Measurements from ENCODE around the gene RREB1. TPM values are rescaled to one million over a fixed set of nuclear protein-coding genes. Genes with fewer than 3 reads are reported as not detected.

Gene RREB1
- total RNA-seq, 1 donor from 2014 or later = 41.8 TPM

DNA sequence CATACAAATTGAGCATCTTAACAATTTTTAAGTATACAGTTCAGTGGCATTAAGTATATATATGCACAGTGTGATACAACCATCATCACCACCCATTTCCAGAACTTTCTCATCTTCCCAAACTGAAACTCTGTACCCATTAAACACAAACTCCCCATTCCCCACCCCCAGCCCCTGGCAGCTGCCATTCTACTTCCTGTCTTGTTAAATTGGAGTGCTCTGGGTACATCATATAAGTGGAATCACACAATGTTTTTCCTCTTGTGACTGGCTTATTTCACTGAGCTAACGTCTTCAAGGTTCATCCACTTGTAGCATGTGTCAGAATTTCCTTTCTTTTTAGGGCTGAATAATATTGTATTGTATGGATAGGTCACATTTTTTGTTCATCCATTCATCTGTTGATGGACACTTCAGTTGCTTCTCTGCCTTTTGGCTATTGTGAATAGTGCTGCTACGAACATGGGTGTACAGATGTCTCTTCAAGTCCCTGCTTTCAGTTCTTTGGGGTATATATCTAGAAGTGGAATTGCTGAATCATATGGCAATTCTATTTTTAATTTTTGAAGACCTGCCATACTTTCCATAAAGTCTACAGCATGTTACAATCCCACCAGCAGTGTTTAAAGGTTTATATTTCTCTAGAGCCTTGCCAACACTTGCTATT is 19.6 kb upstream of the RREB1 start:
- Histone ChIP-seq H3K4me3 (ENCODE audit: insufficient read depth, low read depth, low read length) (no peak overlapping the region), H4K20me1 (ENCODE audit: insufficient read depth, low read length) (no peaks in the 10 kb centered on the region), H3K9me3 (ENCODE audit: insufficient read depth, low read depth, low read length) (no peaks in the 10 kb centered on the region), H3K4me2 (ENCODE audit: low read length) (no peak overlapping the region), H3K36me3 (ENCODE audit: insufficient read depth, low read length) (no peaks in the 10 kb centered on the region), H3K27me3 (ENCODE audit: insufficient read depth, low read length) (no peaks in the 10 kb centered on the region), H3K79me2 (ENCODE audit: insufficient read depth, low read length) (no peaks in the 10 kb centered on the region), H2AFZ (ENCODE audit: low read depth, low read length) (no peak overlapping the region), H3K27ac (ENCODE audit: low read depth, low read length) (no peak overlapping the region), H3K9ac (ENCODE audit: low read length) (no peak overlapping the region), H3K4me1 (ENCODE audit: insufficient read depth, low read length) (peaks cover 3% of the 10 kb centered on the region)
- DNase-seq (ENCODE audit: low read depth) (no peak), FAIRE-seq (no peak)
- no peaks in the 10 kb centered on the region for H3K9me3 Mint-ChIP-seq (ENCODE audit: unreplicated experiment)
- TF ChIP-seq CTCF (IDR thresholded peaks at IDR 0.05; ENCODE audit: insufficient read depth, low read depth, low read length) (no peak), EZH2 (IDR thresholded peaks at IDR 0.05; ENCODE audit: insufficient read depth, low read length) (no peak)
- H3K4me1 Mint-ChIP-seq (ENCODE audit: low read depth, unreplicated experiment) = peaks cover 18% of the 10 kb centered on the region
- H3K4me3 Mint-ChIP-seq (ENCODE audit: unreplicated experiment) = no peak overlapping the region
- no peak overlapping the region for H3K27ac Mint-ChIP-seq (ENCODE audit: unreplicated experiment)
- peaks cover 2% of the 10 kb centered on the region for H3K27me3 Mint-ChIP-seq (ENCODE audit: low read depth, unreplicated experiment)
- H3K36me3 Mint-ChIP-seq (ENCODE audit: low read depth, unreplicated experiment) = no peaks in the 10 kb centered on the region

DNA sequence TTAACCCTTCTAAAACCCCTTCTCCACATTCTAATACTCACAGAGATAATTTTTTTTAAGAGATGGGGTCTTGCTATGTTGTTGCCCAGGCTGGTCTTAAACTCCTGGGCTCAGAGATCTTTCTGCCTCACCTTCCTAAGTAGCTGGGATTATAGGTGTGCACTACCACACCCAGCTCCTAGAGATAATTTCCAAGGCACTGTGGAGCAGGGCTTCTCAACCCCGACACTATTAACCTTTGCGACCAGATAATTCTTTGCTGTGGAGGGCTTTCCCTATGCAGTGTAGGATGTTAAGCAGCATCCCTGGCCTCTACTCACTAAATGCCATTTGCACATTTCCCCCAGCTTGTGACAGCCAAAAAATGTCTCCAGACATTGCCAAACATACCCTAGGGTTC is 8.8 kb upstream of the RREB1 start:
- Histone ChIP-seq H2AFZ (ENCODE audit: low read depth, low read length) (no peak overlapping the region), H3K4me1 (ENCODE audit: insufficient read depth, low read length) (no peaks in the 10 kb centered on the region), H3K9ac (ENCODE audit: low read length) (no peak overlapping the region), H3K27me3 (ENCODE audit: insufficient read depth, low read length) (no peaks in the 10 kb centered on the region), H3K9me3 (ENCODE audit: insufficient read depth, low read depth, low read length) (no peaks in the 10 kb centered on the region), H3K79me2 (ENCODE audit: insufficient read depth, low read length) (no peaks in the 10 kb centered on the region), H3K4me3 (ENCODE audit: insufficient read depth, low read depth, low read length) (no peak overlapping the region), H3K4me2 (ENCODE audit: low read length) (no peak overlapping the region), H3K27ac (ENCODE audit: low read depth, low read length) (no peak overlapping the region), H3K36me3 (ENCODE audit: insufficient read depth, low read length) (no peaks in the 10 kb centered on the region), H4K20me1 (ENCODE audit: insufficient read depth, low read length) (no peaks in the 10 kb centered on the region)
- no peak for TF ChIP-seq CTCF (IDR thresholded peaks at IDR 0.05; ENCODE audit: insufficient read depth, low read depth, low read length)
- no peak for TF ChIP-seq EZH2 (IDR thresholded peaks at IDR 0.05; ENCODE audit: insufficient read depth, low read length)
- FAIRE-seq (no peak), DNase-seq (ENCODE audit: low read depth) (no peak)
- H3K9me3 Mint-ChIP-seq (ENCODE audit: unreplicated experiment) = no peaks in the 10 kb centered on the region
- no peak overlapping the region for H3K27ac Mint-ChIP-seq (ENCODE audit: unreplicated experiment)
- peaks cover 4% of the 10 kb centered on the region for H3K4me1 Mint-ChIP-seq (ENCODE audit: low read depth, unreplicated experiment)
- H3K27me3 Mint-ChIP-seq (ENCODE audit: low read depth, unreplicated experiment) = peaks cover 3% of the 10 kb centered on the region
- H3K4me3 Mint-ChIP-seq (ENCODE audit: unreplicated experiment) = no peak overlapping the region
- peaks cover 2% of the 10 kb centered on the region for H3K36me3 Mint-ChIP-seq (ENCODE audit: low read depth, unreplicated experiment)

DNA sequence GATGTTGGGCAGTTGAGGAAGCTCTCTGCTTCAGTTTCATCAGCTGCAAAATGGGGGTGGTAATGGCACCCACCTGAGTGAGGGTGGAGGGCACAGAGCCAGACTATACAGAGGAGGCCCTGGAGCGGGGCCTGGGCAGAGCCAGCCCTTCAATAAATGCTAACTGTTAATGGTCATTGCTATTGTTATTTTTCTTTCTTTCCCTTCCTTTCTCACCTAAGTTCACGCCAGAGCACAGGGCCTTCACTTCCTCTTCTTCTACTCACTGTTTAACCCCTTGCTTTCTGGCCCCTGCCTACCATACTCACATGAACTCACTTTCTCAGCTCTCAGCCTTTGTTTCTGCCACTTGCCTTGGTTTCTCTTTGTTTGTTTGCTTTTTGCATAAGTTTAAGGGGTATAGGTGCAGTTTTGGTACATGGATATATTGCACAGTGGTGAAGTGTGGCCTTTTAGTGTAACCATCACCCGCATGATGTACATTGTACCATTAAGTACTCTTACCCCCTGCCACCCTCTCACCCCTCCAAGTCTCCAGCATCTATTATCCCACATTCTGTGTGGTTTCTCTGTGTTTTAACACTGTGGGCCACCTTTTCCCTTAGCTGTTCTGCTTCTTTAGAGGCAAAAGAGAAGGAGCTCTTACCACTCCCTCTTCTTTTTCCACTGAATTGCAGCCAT is 7.5 kb upstream of the RREB1 start:
- H3K4me3 ChIP-seq (ENCODE audit: insufficient read depth, low read depth, low read length) = no peak overlapping the region
- no peak overlapping the region for H3K4me2 ChIP-seq (ENCODE audit: low read length)
- H4K20me1 ChIP-seq (ENCODE audit: insufficient read depth, low read length) = no peaks in the 10 kb centered on the region
- H3K9ac ChIP-seq (ENCODE audit: low read length) = no peak overlapping the region
- H3K4me3 Mint-ChIP-seq (ENCODE audit: unreplicated experiment) = no peak overlapping the region
- TF ChIP-seq EZH2 (IDR thresholded peaks at IDR 0.05; ENCODE audit: insufficient read depth, low read length) = no peak
- TF ChIP-seq CTCF (IDR thresholded peaks at IDR 0.05; ENCODE audit: insufficient read depth, low read depth, low read length) = no peak
- H3K4me1 Mint-ChIP-seq (ENCODE audit: low read depth, unreplicated experiment) = peaks cover 4% of the 10 kb centered on the region
- H3K4me1 ChIP-seq (ENCODE audit: insufficient read depth, low read length) = no peaks in the 10 kb centered on the region
- no peak overlapping the region for H2AFZ ChIP-seq (ENCODE audit: low read depth, low read length)
- H3K27me3 Mint-ChIP-seq (ENCODE audit: low read depth, unreplicated experiment) = peaks cover 3% of the 10 kb centered on the region
- no peaks in the 10 kb centered on the region for H3K9me3 Mint-ChIP-seq (ENCODE audit: unreplicated experiment)
- FAIRE-seq (no peak), DNase-seq (ENCODE audit: low read depth) (no peak)
- H3K36me3 Mint-ChIP-seq (ENCODE audit: low read depth, unreplicated experiment) = peaks cover 2% of the 10 kb centered on the region
- H3K27ac Mint-ChIP-seq (ENCODE audit: unreplicated experiment) = no peak overlapping the region
- no peaks in the 10 kb centered on the region for H3K79me2 ChIP-seq (ENCODE audit: insufficient read depth, low read length)
- H3K36me3 ChIP-seq (ENCODE audit: insufficient read depth, low read length) = no peaks in the 10 kb centered on the region
- no peaks in the 10 kb centered on the region for H3K9me3 ChIP-seq (ENCODE audit: insufficient read depth, low read depth, low read length)
- H3K27ac ChIP-seq (ENCODE audit: low read depth, low read length) = no peak overlapping the region
- no peaks in the 10 kb centered on the region for H3K27me3 ChIP-seq (ENCODE audit: insufficient read depth, low read length)
